Left renal cortex interstitium (tissue), 4 donors: ENCODE results near the gene NAXE. TPM values are rescaled to one million over a fixed set of nuclear protein-coding genes. Genes with fewer than 3 reads are reported as not detected.
"Not testable (repeated sequence)": the region's sequence is repeated elsewhere in the genome, so short reads cannot be mapped to it uniquely, and the experiment has no call there.

ENCODE experiments used
- DNase-seq, 4 donors: peaks; one replicate each; pipeline ENCODE4 v3.0.0-alpha.2; 2013; ENCODE audit warnings: low read depth in 4 of 4, low spot score in 2 of 4, missing footprints in 1 of 4
- polyA plus RNA-seq, 4 donors: library from polyadenylated mRNA; unstranded; fragments of 120-200 nt; gene quantifications; one replicate each; pipeline ENCODE4 v1.2.1, GENCODE V29; 2013; ENCODE audit not compliant: insufficient read length in 4 of 4

The NAXE gene
- polyA plus RNA-seq, 4 donors, result 64.7 to 86.7 (median 77.2) TPM

- no peak for DNase-seq
Measured at GRCh38 chr1:156565519-156565918, 26.1 kb upstream of the NAXE start.

DNA sequence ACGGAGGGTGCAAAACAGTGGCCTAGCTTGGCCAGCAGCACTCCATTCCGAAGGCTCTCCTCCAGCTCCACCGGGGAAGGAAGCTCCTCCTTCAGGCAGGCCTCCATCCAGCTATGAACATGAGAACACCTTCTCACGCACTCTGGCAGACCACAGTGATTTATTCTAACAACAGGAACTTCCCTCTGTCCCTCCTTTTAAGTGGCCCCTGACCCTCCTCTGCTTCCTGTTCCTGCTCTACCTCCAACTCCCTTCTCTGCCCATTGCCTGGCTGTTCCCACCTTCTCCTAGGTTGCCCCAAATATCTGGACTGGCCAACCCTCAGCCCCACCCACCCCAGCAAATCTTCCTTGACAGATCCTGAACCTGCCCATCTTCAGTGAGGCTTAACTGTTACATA is 25.1 kb upstream of the NAXE start:
- DNase-seq, result no peak

DNA sequence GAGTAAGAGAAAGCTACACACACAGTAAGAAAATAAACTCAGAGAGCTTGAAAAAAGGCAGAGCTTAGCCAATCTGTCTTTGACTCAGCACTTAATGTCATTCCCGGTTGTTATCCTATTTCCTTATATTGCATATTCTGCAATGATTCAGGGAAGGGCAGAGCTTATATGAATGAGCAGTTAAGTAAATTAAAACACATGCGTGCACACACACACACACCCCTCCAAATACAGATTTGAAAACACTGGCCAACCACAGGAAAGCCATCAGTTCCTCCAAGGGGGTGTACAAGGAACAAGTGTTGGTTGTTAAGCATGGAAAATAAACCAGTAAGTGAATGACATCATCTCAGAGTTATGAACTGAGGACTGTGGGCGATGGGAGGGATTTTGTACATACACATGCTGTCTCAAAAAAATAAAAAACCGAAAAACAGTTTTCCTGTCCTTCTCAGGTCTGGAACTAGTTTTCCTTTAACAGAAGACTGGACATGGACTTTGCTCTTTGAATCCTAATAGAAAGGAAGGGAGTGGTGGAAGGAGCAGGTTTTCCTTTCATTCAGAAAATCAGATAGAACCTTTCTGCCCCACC is 20.2 kb upstream of the NAXE start:
- no peak for DNase-seq

GRCh38 chr1:156571919-156572662 is 19.5 kb upstream of the NAXE start, which contains the start of gene IQGAP3:
TSS of gene IQGAP3 (minus strand) at chr1:156572565. CDS start at chr1:156572529, 36 bp downstream.
- DNase-seq, result peak in 2 of 4 donors; percentile 52 to 78

DNA sequence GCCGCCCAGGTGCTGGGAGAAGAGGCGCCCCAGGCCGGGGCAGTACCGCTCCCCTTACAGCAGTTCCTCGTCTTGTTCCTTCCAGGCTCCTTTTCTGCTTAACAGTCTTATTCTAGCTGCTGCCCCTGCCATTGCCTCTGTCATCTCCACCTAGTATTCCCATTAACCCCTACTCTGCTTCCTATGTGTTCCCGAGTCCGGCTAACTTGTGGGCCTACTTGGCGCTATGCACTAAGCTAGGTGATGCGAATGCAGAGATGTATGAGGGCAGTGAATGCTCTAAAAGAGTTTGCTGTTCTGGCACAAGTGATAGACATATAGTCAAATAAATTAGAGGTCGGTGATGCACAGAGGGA is 18.9 kb upstream of the NAXE start:
- DNase-seq, result no peak

GRCh38 chr1:156574039-156574633 is 17.4 kb upstream of the NAXE start:
- DNase-seq, result no peak

DNA sequence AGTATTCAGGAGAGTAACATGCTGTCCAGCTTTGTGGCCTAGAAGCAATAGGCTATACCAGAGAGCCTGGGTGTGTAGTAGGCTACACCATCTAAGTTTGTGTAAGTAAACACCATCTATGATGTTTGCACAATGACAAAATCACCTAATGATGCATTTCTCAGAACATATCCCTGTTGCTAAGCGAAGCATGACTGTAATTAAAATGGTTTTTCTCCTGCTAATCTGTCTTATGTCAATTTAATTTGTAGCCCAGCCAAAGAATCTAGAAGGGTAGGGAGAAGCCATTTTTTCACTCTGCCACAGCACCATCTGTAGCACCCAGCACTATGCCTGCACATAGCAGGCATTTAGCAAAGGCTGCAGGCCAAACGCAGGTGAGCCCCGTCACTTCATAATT is 14.0 kb upstream of the NAXE start:
- no peak for DNase-seq

- DNase-seq, result no peak
Measured at GRCh38 chr1:156578055-156578454, 13.5 kb upstream of the NAXE start.

DNA sequence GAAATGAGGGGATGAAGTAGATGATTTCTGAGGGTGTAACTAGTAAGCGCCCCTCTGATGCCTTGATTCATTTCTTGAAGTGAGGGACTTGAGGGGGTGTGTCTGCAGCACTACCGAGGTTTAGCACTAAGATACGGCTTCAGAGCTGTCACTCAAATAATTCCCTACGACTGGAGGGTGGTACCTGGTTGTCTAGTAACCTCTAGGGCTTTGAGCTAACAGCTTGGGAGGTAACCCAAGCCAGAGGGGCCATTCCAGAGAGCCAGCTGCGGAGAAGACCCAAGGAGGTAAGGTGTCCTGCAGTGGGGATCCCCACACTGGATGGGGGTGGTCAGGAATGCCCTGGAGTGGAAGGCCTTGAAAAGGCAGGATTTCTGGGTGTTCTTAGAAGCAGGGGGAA is 12.1 kb upstream of the NAXE start, which contains the start of gene TTC24:
TTC24 (plus strand) TSS at position 252 of the 400 bp plus-strand sequence. CDS start 1,642 bp downstream, outside the sequence.
- DNase-seq, result no peak

GRCh38 chr1:156581661-156582387 is 9.8 kb upstream of the NAXE start:
- no peak for DNase-seq

DNA sequence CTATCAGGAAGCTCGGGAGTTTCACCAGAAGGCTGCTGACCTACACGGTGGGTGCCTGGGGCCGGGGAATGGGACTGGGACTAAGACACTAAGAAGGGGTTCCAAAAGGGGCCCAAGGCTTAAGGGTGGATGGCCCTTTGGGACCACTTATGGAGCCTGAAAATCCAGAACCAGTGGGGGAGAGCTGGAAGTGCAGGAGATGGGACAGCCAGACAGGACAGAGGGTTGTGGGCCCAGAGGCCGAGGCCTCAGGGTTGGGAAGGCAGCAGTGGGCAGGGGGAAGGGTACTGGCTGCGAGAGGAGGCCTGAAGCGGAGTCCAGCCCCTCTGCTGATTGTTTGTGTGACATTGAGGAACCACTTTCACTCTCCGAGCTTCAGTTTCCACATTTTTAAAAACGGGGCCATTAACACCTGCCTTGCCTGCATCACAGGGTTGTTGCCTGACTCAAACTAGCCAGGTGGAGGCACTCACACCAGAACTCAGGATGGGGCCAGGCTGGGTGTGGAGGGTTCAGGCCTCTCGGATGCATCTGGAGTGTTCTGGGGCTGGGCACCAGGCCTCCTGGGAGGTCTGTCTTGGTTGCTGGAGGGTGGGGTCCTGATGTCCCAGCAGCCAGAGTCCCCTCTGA is 9.1 kb upstream of the NAXE start:
- no peak for DNase-seq

DNA sequence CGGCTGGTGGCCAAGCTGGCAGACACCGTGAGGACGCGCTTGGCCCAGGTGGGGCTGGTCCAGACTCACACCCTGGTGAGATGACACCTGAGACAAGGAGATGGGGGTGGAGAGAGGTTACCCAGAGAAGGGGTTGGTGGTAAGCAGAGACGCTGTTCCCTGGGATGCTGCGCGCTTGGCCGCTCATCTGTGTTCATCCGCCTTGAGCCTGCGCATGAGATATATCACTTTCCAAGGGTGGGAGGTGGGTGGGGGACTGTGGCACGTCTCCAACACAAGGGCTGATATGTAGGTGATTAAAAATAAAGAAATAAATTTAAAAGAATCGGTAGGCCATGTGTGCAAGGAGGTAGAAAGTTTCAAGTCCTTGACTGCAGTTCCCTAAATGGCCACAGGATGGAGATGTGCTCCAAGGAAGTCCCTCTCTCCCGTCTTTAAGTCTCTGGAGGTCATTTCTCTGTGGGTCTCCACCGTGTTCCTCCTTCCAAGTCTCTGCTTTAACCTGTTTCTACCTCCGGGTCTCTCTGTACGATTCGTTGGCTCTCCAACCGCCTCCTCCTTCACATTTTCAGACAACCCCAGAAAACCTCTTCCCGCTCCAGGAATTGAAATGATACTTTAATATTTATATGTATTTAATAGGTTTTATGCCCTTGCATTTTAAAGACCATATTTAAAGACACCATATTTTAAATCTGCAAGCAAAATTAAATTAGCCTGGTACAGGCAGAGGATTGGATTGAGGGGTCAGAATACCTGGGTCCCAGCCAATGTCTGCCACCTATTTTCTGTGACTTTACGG is 7.6 kb upstream of the NAXE start:
- peak in 2 of 4 donors; percentile 71 to 84 for DNase-seq

GRCh38 chr1:156584813-156585212 is 6.8 kb upstream of the NAXE start:
- no peak for DNase-seq

GRCh38 chr1:156586323-156586722 is 5.3 kb upstream of the NAXE start:
- DNase-seq, result no peak

DNA sequence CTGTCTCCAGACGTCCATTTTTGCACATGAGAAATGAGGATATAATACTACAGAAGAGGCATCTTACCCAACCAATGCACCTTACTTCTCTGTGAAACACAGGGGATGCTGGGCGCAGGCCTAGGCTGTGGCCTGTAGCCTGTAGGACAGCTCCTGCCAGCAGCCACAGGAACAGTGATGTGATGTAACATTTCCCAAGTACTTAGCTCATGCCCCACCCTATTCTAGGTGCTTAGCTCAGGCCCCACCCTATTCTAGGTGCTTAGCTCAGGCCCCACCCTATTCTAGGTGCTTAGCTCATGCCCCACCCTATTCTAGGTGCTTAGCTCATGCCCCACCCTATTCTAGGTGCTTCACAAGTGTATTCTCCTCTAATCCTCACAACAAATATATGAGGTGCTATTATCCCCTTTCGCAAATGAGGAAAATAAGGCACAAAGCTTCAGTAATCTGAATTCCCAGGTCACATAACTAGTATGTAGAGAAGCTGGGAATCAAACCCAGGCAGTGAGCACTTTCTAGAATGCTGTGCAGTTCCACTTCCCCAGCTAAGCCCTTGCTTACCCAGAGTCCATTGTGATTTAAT is 4.6 kb upstream of the NAXE start:
- DNase-seq, result no peak

DNA sequence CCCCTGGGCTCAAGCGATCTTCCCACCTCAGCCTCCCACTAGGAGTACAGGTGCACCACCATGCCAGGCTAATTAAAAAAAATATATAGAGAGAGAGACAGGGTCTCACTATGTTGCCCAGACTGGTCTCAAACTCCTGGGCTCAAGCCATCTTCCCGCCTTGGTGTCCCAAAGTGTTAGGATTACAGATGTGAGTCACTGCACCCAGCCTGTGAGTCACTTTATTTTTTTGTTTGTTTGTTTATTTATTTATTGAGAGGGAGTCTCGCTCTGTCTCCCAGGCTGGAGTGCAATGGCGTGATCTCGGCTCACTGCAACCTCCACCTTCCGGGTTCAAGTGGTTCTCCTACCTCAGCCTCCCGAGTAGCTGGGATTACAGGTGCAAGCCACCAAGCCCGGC is 3.6 kb upstream of the NAXE start:
- not testable (repeated sequence) for DNase-seq

DNA sequence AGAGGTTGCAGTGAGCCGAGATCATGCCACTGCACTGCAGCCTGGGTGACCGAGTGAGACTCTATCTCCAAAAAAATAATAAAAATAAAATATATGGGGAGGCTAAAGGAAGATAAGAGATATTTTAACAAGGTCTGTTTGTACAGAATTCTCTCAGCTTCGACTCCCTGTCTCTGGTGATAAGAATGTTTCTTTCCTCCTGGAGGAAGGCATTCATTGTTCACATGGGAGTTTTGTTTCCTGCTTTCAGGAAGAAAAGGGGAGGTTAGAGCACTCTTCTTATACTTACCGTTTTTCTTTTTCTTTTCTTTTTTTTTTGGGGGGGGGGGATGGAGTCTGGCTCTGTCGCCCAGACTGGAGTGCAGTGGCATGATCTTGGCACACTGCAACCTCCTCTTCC is 2.0 kb upstream of the NAXE start:
- no peak for DNase-seq

GRCh38 chr1:156590326-156591180 is 1.0 kb upstream of the NAXE start:
- no peak for DNase-seq

- DNase-seq, result no peak
Measured at GRCh38 chr1:156591181-156591431, 470 bp upstream of the NAXE start.
